ENCODE data around the gene MTUS2. TPM values are rescaled to one million over a fixed set of nuclear protein-coding genes. Genes with fewer than 3 reads are reported as not detected.

MTUS2 gene
- total and polyA plus RNA-seq, 2 of the 8 experiments (the other 6 are each of a cell fraction or from before 2014, with no cell fraction given) = 0.18 to 0.80 TPM

- H2BK12ac ChIP-seq (ENCODE audit: low read depth, low read length) = no peak overlapping the region
- H4K91ac ChIP-seq (replicated peaks; ENCODE audit: insufficient read length, low read length) = no peak overlapping the region
- POLR2A ChIA-PET (ENCODE audit: partially characterized antibody) = no interaction called here
- H2AFZ ChIP-seq (ENCODE audit: low read length) = no peak overlapping the region
- FAIRE-seq (no peak), DNase-seq (ENCODE audit: low read depth in 1 of 2, low spot score in 2 of 2) (no peak)
- no peak overlapping the region for H3K4me3 ChIP-seq (ENCODE audit: extremely low read depth in 1 of 4, insufficient read depth in 2 of 4, low read depth in 3 of 4, low read length in 4 of 4)
- TF ChIP-seq SP1 (IDR thresholded peaks at IDR 0.05; ENCODE audit: low read depth, low read length) (no peak), SP2 (IDR thresholded peaks at IDR 0.05; ENCODE audit: low read length) (no peak), TAF7 (optimal IDR thresholded peaks at IDR 0.05; ENCODE audit: borderline replicate concordance, low read depth, low read length) (no peak), BCL11A (IDR thresholded peaks at IDR 0.05; ENCODE audit: low read depth in 2 of 2, low read length in 2 of 2) (no peak), ZNF274 (IDR thresholded peaks at IDR 0.05; ENCODE audit: borderline replicate concordance, extremely low read depth, low read length) (no peak), CTCF (IDR thresholded peaks at IDR 0.05; ENCODE audit: control extremely low read depth in 1 of 3, insufficient read depth in 1 of 3, low read depth in 1 of 3, low read length in 3 of 3) (no peak), EZH2 (IDR thresholded peaks at IDR 0.05; ENCODE audit: low read depth, low read length, severe bottlenecking) (no peak), BACH1 (IDR thresholded peaks at IDR 0.05; ENCODE audit: low read length) (no peak)
- H3K79me2 ChIP-seq (ENCODE audit: control insufficient read depth in 1 of 2, insufficient read depth in 2 of 2, low read length in 2 of 2) = no peaks in the 10 kb centered on the region
- H3K4me2 ChIP-seq (ENCODE audit: insufficient read depth in 1 of 2, low read depth in 2 of 2, low read length in 2 of 2) = no peak overlapping the region
- H3K36me3 ChIP-seq (ENCODE audit: control insufficient read depth in 2 of 4, insufficient read depth in 4 of 4, low read length in 3 of 4) = no peaks in the 10 kb centered on the region
- H3K9ac ChIP-seq (replicated peaks in 1 of 4; ENCODE audit: extremely low read depth in 1 of 4, low read depth in 3 of 4, low read length in 3 of 4) = no peak overlapping the region
- no peak overlapping the region for H2BK15ac ChIP-seq (ENCODE audit: low read length)
- no peak overlapping the region for H4K8ac ChIP-seq (ENCODE audit: extremely low read depth, insufficient read depth, low read length)
- no peaks in the 10 kb centered on the region for H3K27me3 ChIP-seq (replicated peaks in 1 of 4; ENCODE audit: control insufficient read depth in 3 of 4, extremely low read depth in 1 of 4, insufficient read depth in 3 of 4, low read length in 3 of 4)
- no peak overlapping the region for H3K27ac ChIP-seq (ENCODE audit: low read depth, low read length)
- no peak overlapping the region for H3K14ac ChIP-seq (ENCODE audit: insufficient read length)
- no peaks in the 10 kb centered on the region for H4K20me1 ChIP-seq (replicated peaks in 1 of 2; ENCODE audit: control insufficient read depth in 1 of 2, insufficient read depth in 2 of 2, low read length in 2 of 2)
- no peak overlapping the region for H2AK5ac ChIP-seq (ENCODE audit: low read depth, low read length)
- CTCF ChIA-PET (ENCODE audit: partially characterized antibody) = no interaction called here
- H3K79me1 ChIP-seq (ENCODE audit: low read depth, low read length) = no peaks in the 10 kb centered on the region
- no peak overlapping the region for H3K23ac ChIP-seq (ENCODE audit: insufficient read length)
- H3K23me2 ChIP-seq (ENCODE audit: low read depth, low read length) = no peaks in the 10 kb centered on the region
- H4K5ac ChIP-seq (ENCODE audit: insufficient read length, low read depth, low read length) = no peak overlapping the region
- H3K4me1 ChIP-seq (replicated peaks in 1 of 4; ENCODE audit: control insufficient read depth in 3 of 4, insufficient read depth in 4 of 4, low read length in 3 of 4) = no peaks in the 10 kb centered on the region
- no peak overlapping the region for H3K18ac ChIP-seq (ENCODE audit: extremely low read depth, low read length)
- WGBS, 2 experiments (ENCODE audit: extremely low coverage in 1 of 2, insufficient coverage in 1 of 2, insufficient read length in 1 of 2, insufficient replicate concordance in 2 of 2, low coverage in 1 of 2, low lambda C conversion rate in 2 of 2, missing lambda C conversion rate in 1 of 2) = 92% methylated on average over 15 of the region's 15 CpGs; no CpG with 5 or more reads in 1 of the 2 experiments
- no peak overlapping the region for H3K56ac ChIP-seq (replicated peaks; ENCODE audit: insufficient read length, low read depth, low read length)
- H3K4ac ChIP-seq (replicated peaks; ENCODE audit: insufficient read length, low read depth, low read length) = no peak overlapping the region
- H2BK20ac ChIP-seq (ENCODE audit: low read length) = no peak overlapping the region
- no peak overlapping the region for H2BK5ac ChIP-seq (ENCODE audit: low read depth, low read length)
- no peaks in the 10 kb centered on the region for H3K9me3 ChIP-seq (ENCODE audit: insufficient read depth in 2 of 2, low read depth in 1 of 2, low read length in 1 of 2)
- no peak overlapping the region for H2BK120ac ChIP-seq (replicated peaks; ENCODE audit: low read depth, low read length)
These were observed 280.6 kb downstream of the MTUS2 start for GRCh38 chr13:29100758-29101157.
